ENCODE measurements around the gene RTTN. TPM values are rescaled to one million over a fixed set of nuclear protein-coding genes. Genes with fewer than 3 reads are reported as not detected.

The RTTN gene
- total and polyA plus RNA-seq, 2 of the 4 experiments (the other 2 are of a cell fraction): 5.8 to 19.9 TPM

GRCh38 chr18:70249118-70249517, 43.6 kb upstream of the RTTN start:
- no peak overlapping the region for H2BK15ac ChIP-seq (ENCODE audit: low read depth, low read length)
- in situ Hi-C loops (cut with MboI; ENCODE audit: low sequenced_read_pairs) (no loop called here), intact Hi-C loops (cut with micrococcal nuclease) (no loop called here), dilution Hi-C loops (cut with HindIII; ENCODE audit: low sequenced_read_pairs, unreplicated experiment) (no loop called here)
- H3K14ac ChIP-seq (replicated peaks; ENCODE audit: low read depth, low read length): no peak overlapping the region
- no TSS peak for BruUV-seq (replicated peaks)
- H3K56ac ChIP-seq (ENCODE audit: extremely low read depth, insufficient read depth, low read length): no peak overlapping the region
- ChIA-PET CTCF (no interaction called here), POLR2A (ENCODE audit: unreplicated experiment) (no interaction called here)
- H2AK5ac ChIP-seq (ENCODE audit: low read depth, low read length): no peak overlapping the region
- H2BK20ac ChIP-seq (ENCODE audit: low read depth, low read length): no peak overlapping the region
- peak overlapping the region; percentile 61 for H2AFZ ChIP-seq (replicated peaks; ENCODE audit: low read length, poor library complexity)
- 80% methylated on average over 2 of the region's 5 CpGs; no CpG with 5 or more reads in 1 of the 2 experiments for WGBS, 2 experiments (ENCODE audit: extremely low coverage in 2 of 2, insufficient read length in 1 of 2)
- H2BK120ac ChIP-seq (ENCODE audit: low read depth, low read length): no peak overlapping the region; the same call in 1 of the 2 replicates
- peak; percentile 61 for DNase-seq
- H4K5ac ChIP-seq (ENCODE audit: low read depth, low read length): no peak overlapping the region
- no peaks in the 10 kb centered on the region for H3K27me3 ChIP-seq (ENCODE audit: control insufficient read depth, insufficient read depth, low read length)
- H4K91ac ChIP-seq (ENCODE audit: insufficient read depth, low read depth, low read length): no peak overlapping the region
- no peak overlapping the region for H3K18ac ChIP-seq (ENCODE audit: low read depth, low read length)
- no peaks in the 10 kb centered on the region for H3K36me3 ChIP-seq (ENCODE audit: control insufficient read depth, insufficient read depth, low read length)
- H3K9ac ChIP-seq (ENCODE audit: low read depth, low read length): no peak overlapping the region
- no peak overlapping the region for H3K4me3 ChIP-seq (ENCODE audit: insufficient read depth, low read depth, low read length)
- no peaks in the 10 kb centered on the region for H3K4me1 ChIP-seq (ENCODE audit: control insufficient read depth, insufficient read depth, low read length)
- no peak overlapping the region for H3K23ac ChIP-seq (ENCODE audit: low read depth, low read length)
- TF ChIP-seq RCOR1 (IDR thresholded peaks at IDR 0.05; ENCODE audit: insufficient replicate concordance, low read length) (no peak), MAZ (IDR thresholded peaks at IDR 0.05; ENCODE audit: borderline replicate concordance, low read depth, low read length) (no peak), BHLHE40 (IDR thresholded peaks at IDR 0.05; ENCODE audit: low read depth, low read length) (no peak), MXI1 (IDR thresholded peaks at IDR 0.05; ENCODE audit: borderline replicate concordance, low read depth, low read length) (no peak), NFE2L2 (IDR thresholded peaks at IDR 0.05; ENCODE audit: low read depth, low read length) (no peak)
- H4K8ac ChIP-seq (ENCODE audit: low read depth in 2 of 2, low read length in 2 of 2): no peak overlapping the region
- no peaks in the 10 kb centered on the region for H3K79me1 ChIP-seq (ENCODE audit: low read depth in 1 of 2, low read length in 2 of 2)
- H3K27ac ChIP-seq (ENCODE audit: insufficient read depth, low read length): no peak overlapping the region
- H3K9me3 ChIP-seq (ENCODE audit: control insufficient read depth, insufficient read depth, low read length): no peaks in the 10 kb centered on the region
- no peaks in the 10 kb centered on the region for H3K9me1 ChIP-seq (ENCODE audit: insufficient read depth, low read length)
- H3K4ac ChIP-seq (ENCODE audit: low read depth, low read length): no peak overlapping the region
- no peaks in the 10 kb centered on the region for H4K20me1 ChIP-seq (ENCODE audit: insufficient read depth, low read length)
- no peak overlapping the region for H2AK9ac ChIP-seq (replicated peaks; ENCODE audit: low read depth, low read length, poor library complexity)
- H2BK5ac ChIP-seq (ENCODE audit: low read depth, low read length, poor library complexity, severe bottlenecking): no peak overlapping the region
- H3K4me2 ChIP-seq (ENCODE audit: low read depth, low read length): no peak overlapping the region
- ATAC-seq (ENCODE audit: low read depth): peak; percentile 66
